ENCODE measurements around the gene TMEM125. TPM values are rescaled to one million over a fixed set of nuclear protein-coding genes. Genes with fewer than 3 reads are reported as not detected.

The TMEM125 gene
- total RNA-seq, 1 experiment from 2014 or later: 3.1 TPM

- H3K9me3 Mint-ChIP-seq (ENCODE audit: unreplicated experiment): peaks cover 4% of the 10 kb centered on the region
- peaks cover 1% of the 10 kb centered on the region for H3K36me3 Mint-ChIP-seq (ENCODE audit: insufficient read depth, unreplicated experiment)
- H3K4me3 Mint-ChIP-seq (ENCODE audit: unreplicated experiment): no peak overlapping the region
- intact Hi-C loops (cut with micrococcal nuclease): no loop called here
- BruUV-seq (replicated peaks): no TSS peak
- no peak for DNase-seq (ENCODE audit: unreplicated experiment)
- no peak for TF ChIP-seq CTCF (IDR thresholded peaks at IDR 0.05; ENCODE audit: unreplicated experiment)
- H3K4me1 Mint-ChIP-seq (ENCODE audit: insufficient read depth, unreplicated experiment): no peaks in the 10 kb centered on the region
- no peak overlapping the region for H3K27ac Mint-ChIP-seq (ENCODE audit: low read depth, unreplicated experiment)
- H3K27me3 Mint-ChIP-seq (ENCODE audit: insufficient read depth, unreplicated experiment): no peaks in the 10 kb centered on the region
- ChIA-PET POLR2A (no interaction called here), CTCF (no interaction called here)
Measured at GRCh38 chr1:43319288-43319687, 49.5 kb downstream of the TMEM125 start.

- POLR2A ChIA-PET: interaction anchor here (0.7 kb wide), 1 partner anchor 8 kb away, joined by 3 read pairs; no protein-coding TSS in a partner anchor
Measured at GRCh38 chr1:43319766-43320165, 50.0 kb downstream of the TMEM125 start.

GRCh38 chr1:43321331-43321891, 51.6 kb downstream of the TMEM125 start:
- Mint-ChIP-seq H3K36me3 (ENCODE audit: insufficient read depth, unreplicated experiment) (peaks cover 6% of the 10 kb centered on the region), H3K27me3 (ENCODE audit: insufficient read depth, unreplicated experiment) (no peaks in the 10 kb centered on the region), H3K4me1 (ENCODE audit: insufficient read depth, unreplicated experiment) (no peaks in the 10 kb centered on the region), H3K4me3 (ENCODE audit: unreplicated experiment) (no peak overlapping the region), H3K27ac (ENCODE audit: low read depth, unreplicated experiment) (no peak overlapping the region), H3K9me3 (ENCODE audit: unreplicated experiment) (peaks cover 13% of the 10 kb centered on the region)
- ChIA-PET POLR2A (no interaction called here), CTCF (interaction anchor here (1.5 kb wide), 1 partner anchor 36 kb away, joined by 6 read pairs; the partner anchor contains the start of gene C1orf210)
- TF ChIP-seq CTCF (IDR thresholded peaks at IDR 0.05; ENCODE audit: unreplicated experiment): no peak
- no TSS peak for BruUV-seq (replicated peaks)
- peak; percentile 14 for DNase-seq (ENCODE audit: unreplicated experiment)
- intact Hi-C loops (cut with micrococcal nuclease): no loop called here

More at GRCh38 chr1:43319766-43320165, 50.0 kb downstream of the TMEM125 start:
- Mint-ChIP-seq H3K27me3 (ENCODE audit: insufficient read depth, unreplicated experiment) (no peaks in the 10 kb centered on the region), H3K4me1 (ENCODE audit: insufficient read depth, unreplicated experiment) (no peaks in the 10 kb centered on the region), H3K36me3 (ENCODE audit: insufficient read depth, unreplicated experiment) (peaks cover 6% of the 10 kb centered on the region), H3K27ac (ENCODE audit: low read depth, unreplicated experiment) (no peak overlapping the region), H3K4me3 (ENCODE audit: unreplicated experiment) (no peak overlapping the region), H3K9me3 (ENCODE audit: unreplicated experiment) (peaks cover 9% of the 10 kb centered on the region)
- CTCF ChIA-PET: no interaction called here
- intact Hi-C loops (cut with micrococcal nuclease): no loop called here
- no peak for TF ChIP-seq CTCF (IDR thresholded peaks at IDR 0.05; ENCODE audit: unreplicated experiment)
- no peak for DNase-seq (ENCODE audit: unreplicated experiment)
- no TSS peak for BruUV-seq (replicated peaks)

GRCh38 chr1:43322506-43322905, 52.7 kb downstream of the TMEM125 start:
- Mint-ChIP-seq H3K9me3 (ENCODE audit: unreplicated experiment) (peaks cover 13% of the 10 kb centered on the region), H3K4me1 (ENCODE audit: insufficient read depth, unreplicated experiment) (no peaks in the 10 kb centered on the region), H3K27me3 (ENCODE audit: insufficient read depth, unreplicated experiment) (no peaks in the 10 kb centered on the region), H3K4me3 (ENCODE audit: unreplicated experiment) (no peak overlapping the region), H3K36me3 (ENCODE audit: insufficient read depth, unreplicated experiment) (peaks cover 6% of the 10 kb centered on the region), H3K27ac (ENCODE audit: low read depth, unreplicated experiment) (no peak overlapping the region)
- CTCF ChIA-PET: no interaction called here
- intact Hi-C loops (cut with micrococcal nuclease): no loop called here
- BruUV-seq (replicated peaks): no TSS peak
- DNase-seq (ENCODE audit: unreplicated experiment): no peak
- POLR2A ChIA-PET: interaction anchor here (0.8 kb wide), 1 partner anchor 39 kb away, joined by 4 read pairs; no protein-coding TSS in a partner anchor
- TF ChIP-seq CTCF (IDR thresholded peaks at IDR 0.05; ENCODE audit: unreplicated experiment): no peak

Other genes with a start within 250 kb of the TMEM125 start
- gene EBNA1BP2, start 97.7 kb upstream of the TMEM125 start, total RNA-seq (2022): 159 and 171 TPM in 2 replicates
- 0.17 and 0.44 TPM in 2 replicates for gene CFAP57, start 97.7 kb upstream of the TMEM125 start, total RNA-seq (2022)
- 0.91 and 1.6 TPM in 2 replicates for gene C1orf210, start 15.6 kb downstream of the TMEM125 start, total RNA-seq (2022)
- gene TIE1, start 31.0 kb downstream of the TMEM125 start, total RNA-seq (2022): not detected in 2 replicates
- gene MPL, start 67.8 kb downstream of the TMEM125 start, total RNA-seq (2022): not detected in 2 replicates
- gene CDC20, start 89.0 kb downstream of the TMEM125 start, total RNA-seq (2022): 123 and 204 TPM in 2 replicates
- gene ELOVL1, start 98.0 kb downstream of the TMEM125 start, total RNA-seq (2022): 86.0 and 99.9 TPM in 2 replicates
- gene MED8, start 119.8 kb downstream of the TMEM125 start, total RNA-seq (2022): 52.0 and 61.6 TPM in 2 replicates
- 65.3 and 67.4 TPM in 2 replicates for gene SZT2, start 119.9 kb downstream of the TMEM125 start, total RNA-seq (2022)
- gene HYI, start 183.9 kb downstream of the TMEM125 start, total RNA-seq (2022): 14.5 and 23.0 TPM in 2 replicates

All from MCF 10A (cell line).